GM18909 (cell line): ENCODE data around the gene MAPK9.

ENCODE experiments used
- ATAC-seq: cut with Tn5 transposase; IDR thresholded peaks from one replicate; pipeline ENCODE4 v1.9.1; 2021; ENCODE audit warnings: mild to moderate bottlenecking; ENCODE audit not compliant: unreplicated experiment, poor library complexity

MAPK9 gene

DNA sequence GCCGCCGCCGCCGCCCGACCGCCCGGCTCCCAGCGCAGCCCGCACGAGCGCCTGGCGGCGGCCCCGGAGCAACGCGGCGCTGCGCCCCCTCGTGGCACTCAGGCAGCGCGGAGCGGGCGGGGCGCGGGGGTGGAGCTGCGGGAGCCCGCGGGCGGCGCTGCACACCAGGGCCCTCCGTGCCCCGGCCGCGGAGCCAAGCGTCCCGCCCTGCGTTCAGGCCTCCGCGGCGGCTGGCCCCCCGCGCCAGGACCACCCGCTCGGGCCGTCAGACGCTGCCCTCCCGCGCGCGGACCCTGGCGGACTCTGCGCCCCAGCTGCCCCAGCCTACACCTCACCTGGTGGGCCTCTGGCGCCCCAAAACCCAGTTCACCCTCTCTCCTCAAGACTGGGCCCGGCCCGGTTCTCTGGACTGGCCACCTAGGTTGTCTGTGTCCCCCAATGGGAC, 82.7 kb downstream of the MAPK9 start, which contains the start of gene RASGEF1C:
TSS of gene RASGEF1C (minus strand) at position 75 of the 445 bp plus-strand sequence. CDS start 71,159 bp downstream, outside the sequence.
- peak; percentile 80 for ATAC-seq

DNA sequence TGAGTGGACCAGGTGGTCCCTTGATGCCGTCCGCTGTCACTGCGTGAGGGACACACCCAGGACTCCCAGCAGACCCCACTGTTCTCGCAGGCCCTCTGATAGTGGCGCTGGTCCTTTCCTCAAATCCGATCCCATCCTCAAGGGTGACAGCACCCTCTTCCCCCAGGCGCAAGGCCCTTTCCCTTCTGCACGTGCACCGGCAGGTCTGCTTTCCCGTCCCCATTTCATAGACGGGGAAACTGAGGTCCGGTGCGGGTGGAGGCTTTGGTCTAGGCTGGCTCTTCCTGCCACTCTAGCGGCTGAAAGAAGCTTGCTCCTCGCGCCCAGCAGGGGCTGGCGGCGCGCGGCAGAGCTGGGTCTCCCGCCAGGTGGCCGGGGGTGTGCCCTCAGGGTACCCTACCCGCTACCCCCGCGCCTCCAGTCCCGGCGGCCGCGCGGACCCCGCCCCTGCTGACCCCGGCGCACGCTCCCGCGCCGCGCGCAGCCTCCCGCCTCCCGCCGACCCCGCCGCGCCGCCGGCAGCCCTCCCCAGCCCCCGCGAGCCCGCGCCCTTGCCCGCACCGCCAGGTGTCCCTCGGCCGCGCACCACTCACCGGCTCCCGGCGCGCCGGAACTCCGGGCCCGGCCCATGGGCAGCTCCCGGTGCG, 83.3 kb downstream of the MAPK9 start:
- peak; percentile 23 for ATAC-seq

- ATAC-seq = no peak
Observed at GRCh38 chr5:180208038-180208434, 83.8 kb downstream of the MAPK9 start.

- ATAC-seq = no peak
Observed at GRCh38 chr5:180207593-180207992, 84.3 kb downstream of the MAPK9 start.

- no peak for ATAC-seq
Observed at GRCh38 chr5:180206993-180207392, 84.9 kb downstream of the MAPK9 start.

DNA sequence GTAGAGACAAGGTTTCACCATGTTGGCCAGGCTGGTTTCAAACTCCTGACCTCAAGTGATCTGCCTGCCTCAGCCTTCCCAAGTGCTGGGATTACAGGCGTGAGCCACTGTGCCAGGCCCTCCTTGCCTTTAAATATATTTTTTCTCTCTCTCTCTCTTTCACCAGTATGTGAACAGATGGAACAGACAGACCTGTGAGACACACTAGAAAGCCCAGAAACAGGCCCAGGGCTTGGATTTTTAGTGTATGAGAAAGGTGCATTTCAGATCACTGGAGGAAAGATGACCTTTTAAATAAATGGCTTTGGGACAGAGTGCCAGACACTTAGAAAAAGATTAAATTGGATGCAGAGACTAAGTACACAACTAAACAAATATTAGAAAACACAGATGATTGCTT, 86.0 kb downstream of the MAPK9 start:
- ATAC-seq = no peak

DNA sequence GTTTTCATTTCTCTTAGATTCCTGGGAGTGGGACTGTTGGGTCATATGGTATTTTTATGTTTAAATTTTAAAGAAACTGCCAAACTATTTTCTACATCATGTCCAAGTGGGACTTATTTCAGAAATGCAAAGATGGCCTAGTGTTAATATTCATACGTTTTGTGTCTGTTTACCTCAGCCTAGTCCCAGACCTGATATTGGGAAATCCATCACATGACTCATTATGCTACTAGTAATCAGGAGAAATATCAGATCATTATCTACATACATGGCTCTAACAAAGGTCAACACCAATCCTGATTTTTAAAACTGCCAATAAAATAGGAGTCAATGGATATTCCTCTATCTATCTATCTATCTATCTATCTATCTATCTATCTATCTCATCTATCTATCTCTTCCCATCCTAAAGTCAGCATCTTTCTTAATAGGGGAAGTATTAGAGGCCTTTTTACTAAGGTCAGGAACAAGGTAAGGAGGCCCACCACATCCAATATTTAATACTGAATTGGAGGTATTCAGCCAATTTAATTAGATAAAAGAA, 87.5 kb downstream of the MAPK9 start:
- ATAC-seq = no peak

- ATAC-seq = no peak
Observed at GRCh38 chr5:180202939-180203573, 88.8 kb downstream of the MAPK9 start.

GRCh38 chr5:180201051-180201987, 90.6 kb downstream of the MAPK9 start:
- no peak for ATAC-seq

- no peak for ATAC-seq
Observed at GRCh38 chr5:180199390-180199789, 92.5 kb downstream of the MAPK9 start.

- ATAC-seq = no peak
Observed at GRCh38 chr5:180198208-180198607, 93.7 kb downstream of the MAPK9 start.

GRCh38 chr5:180197016-180197702, 94.7 kb downstream of the MAPK9 start:
- no peak for ATAC-seq

- ATAC-seq = no peak
Observed at GRCh38 chr5:180194410-180195345, 97.2 kb downstream of the MAPK9 start.

GRCh38 chr5:180193749-180194375, 98.0 kb downstream of the MAPK9 start:
- no peak for ATAC-seq

GRCh38 chr5:180191716-180192115, 100.2 kb downstream of the MAPK9 start:
- no peak for ATAC-seq

- ATAC-seq = no peak
Observed at GRCh38 chr5:180187767-180188166, 104.1 kb downstream of the MAPK9 start.
